ENCODE results near the gene RCC1.
"Not testable (repeated sequence)": the region's sequence is repeated elsewhere in the genome, so short reads cannot be mapped to it uniquely, and the experiment has no call there.

Gene RCC1

GRCh38 chr1:28505406-28506187 is at the start of gene RCC1:
TSS of gene RCC1 (plus strand) at chr1:28506043. CDS start at chr1:28529867, 23,824 bp downstream.
- DNase-seq (ENCODE audit: extremely low read depth in 1 of 2, low read depth in 1 of 2): peak; percentile 84 to 96

GRCh38 chr1:28456078-28456477 is 49.8 kb upstream of the RCC1 start:
- DNase-seq (ENCODE audit: extremely low read depth in 1 of 2, low read depth in 1 of 2): no peak

- DNase-seq (ENCODE audit: extremely low read depth in 1 of 2, low read depth in 1 of 2): no peak
Observed at GRCh38 chr1:28457678-28458077, 48.2 kb upstream of the RCC1 start.

- DNase-seq (ENCODE audit: extremely low read depth in 1 of 2, low read depth in 1 of 2): no peak
Observed at GRCh38 chr1:28458237-28459228, 47.3 kb upstream of the RCC1 start.

- no peak for DNase-seq (ENCODE audit: extremely low read depth in 1 of 2, low read depth in 1 of 2)
Observed at GRCh38 chr1:28466226-28466778, 39.5 kb upstream of the RCC1 start.

GRCh38 chr1:28470146-28470545 is 35.7 kb upstream of the RCC1 start:
- no peak for DNase-seq (ENCODE audit: extremely low read depth in 1 of 2, low read depth in 1 of 2)

GRCh38 chr1:28479497-28479896 is 26.3 kb upstream of the RCC1 start:
- DNase-seq (ENCODE audit: extremely low read depth in 1 of 2, low read depth in 1 of 2): not testable (repeated sequence)

- DNase-seq (ENCODE audit: extremely low read depth in 1 of 2, low read depth in 1 of 2): no peak
Observed at GRCh38 chr1:28480308-28480707, 25.5 kb upstream of the RCC1 start.

GRCh38 chr1:28482138-28482537 is 23.7 kb upstream of the RCC1 start:
- no peak for DNase-seq (ENCODE audit: extremely low read depth in 1 of 2, low read depth in 1 of 2)

- DNase-seq (ENCODE audit: extremely low read depth in 1 of 2, low read depth in 1 of 2): no peak
Observed at GRCh38 chr1:28482702-28483101, 23.1 kb upstream of the RCC1 start.

- no peak for DNase-seq (ENCODE audit: extremely low read depth in 1 of 2, low read depth in 1 of 2)
Observed at GRCh38 chr1:28494737-28495136, 11.1 kb upstream of the RCC1 start.

GRCh38 chr1:28499553-28499952 is 6.3 kb upstream of the RCC1 start:
- DNase-seq (ENCODE audit: extremely low read depth in 1 of 2, low read depth in 1 of 2): no peak

GRCh38 chr1:28501925-28502324 is 3.9 kb upstream of the RCC1 start:
- DNase-seq (ENCODE audit: extremely low read depth in 1 of 2, low read depth in 1 of 2): no peak

- DNase-seq (ENCODE audit: extremely low read depth in 1 of 2, low read depth in 1 of 2): no peak
Observed at GRCh38 chr1:28503117-28503516, 2.7 kb upstream of the RCC1 start.

GRCh38 chr1:28506907-28507246 is 1.0 kb downstream of the RCC1 start:
- no peak for DNase-seq (ENCODE audit: extremely low read depth in 1 of 2, low read depth in 1 of 2)

GRCh38 chr1:28507247-28507645 is 1.4 kb downstream of the RCC1 start:
- no peak for DNase-seq (ENCODE audit: extremely low read depth in 1 of 2, low read depth in 1 of 2)

- no peak for DNase-seq (ENCODE audit: extremely low read depth in 1 of 2, low read depth in 1 of 2)
Observed at GRCh38 chr1:28507646-28508434, 2.0 kb downstream of the RCC1 start.

GRCh38 chr1:28508435-28508754 is 2.6 kb downstream of the RCC1 start:
- no peak for DNase-seq (ENCODE audit: extremely low read depth in 1 of 2, low read depth in 1 of 2)

GRCh38 chr1:28509705-28510272 is 3.9 kb downstream of the RCC1 start:
- DNase-seq (ENCODE audit: extremely low read depth in 1 of 2, low read depth in 1 of 2): no peak

- no peak for DNase-seq (ENCODE audit: extremely low read depth in 1 of 2, low read depth in 1 of 2)
Observed at GRCh38 chr1:28510273-28510969, 4.6 kb downstream of the RCC1 start.

Data from stimulated activated CD8-positive, alpha-beta memory T cell treated with anti-CD3 and anti-CD28 coated beads, Interleukin-7, amount 100 ng/mL, for 48 hours (primary cell).